ENCODE results near the gene FAM98C. TPM values are rescaled to one million over a fixed set of nuclear protein-coding genes. Genes with fewer than 3 reads are reported as not detected.

Gene FAM98C
- polyA plus RNA-seq, 1 of the 3 experiments (the other 2 are of a cell fraction): 26.7 TPM

- Histone ChIP-seq H3F3A (replicated peaks; ENCODE audit: insufficient read depth) (no peaks in the 10 kb centered on the region), H3K4me2 (no peak overlapping the region), H3K79me2 (ENCODE audit: insufficient read depth) (no peaks in the 10 kb centered on the region), H3K4me1 (ENCODE audit: control insufficient read depth in 1 of 2, insufficient read depth in 2 of 2, low read depth in 1 of 2, low read length in 1 of 2) (no peaks in the 10 kb centered on the region), H3K9me2 (no peaks in the 10 kb centered on the region), H3K27me3 (ENCODE audit: insufficient read depth) (no peaks in the 10 kb centered on the region), H3K36me3 (replicated peaks in 1 of 2; ENCODE audit: control insufficient read depth in 1 of 2, insufficient read depth in 2 of 2, low read length in 1 of 2) (no peaks in the 10 kb centered on the region), H3K27ac (ENCODE audit: low read depth in 2 of 2, low read length in 1 of 2) (no peak overlapping the region), H4K20me1 (ENCODE audit: insufficient read depth) (no peaks in the 10 kb centered on the region), H3K9me3 (no peaks in the 10 kb centered on the region), H3K4me3 (ENCODE audit: low read depth in 2 of 2, low read length in 1 of 2) (no peak overlapping the region), H2AFZ (ENCODE audit: low read depth) (no peak overlapping the region), H3K9ac (no peak overlapping the region)
- 69% methylated on average over 7 of the region's 9 CpGs for WGBS (ENCODE audit: low lambda C conversion rate)
- POLR2A ChIA-PET: no interaction called here
- CTCF ChIA-PET: no interaction called here
- no peak for TF ChIP-seq NFIC (IDR thresholded peaks at IDR 0.05; ENCODE audit: borderline replicate concordance)
- no peak for TF ChIP-seq PBX3 (IDR thresholded peaks at IDR 0.05)
- no peak for TF ChIP-seq TEAD4 (IDR thresholded peaks at IDR 0.05; ENCODE audit: borderline replicate concordance, insufficient read depth)
- no peak for TF ChIP-seq ZBTB33 (IDR thresholded peaks at IDR 0.05; ENCODE audit: borderline replicate concordance, low read depth)
- no peak for TF ChIP-seq FOXJ3 (CRISPR knock-in tag; IDR thresholded peaks at IDR 0.05)
- no peak for TF ChIP-seq FOXM1 (IDR thresholded peaks at IDR 0.05; ENCODE audit: low read depth)
- TF ChIP-seq RXRA (IDR thresholded peaks at IDR 0.05; ENCODE audit: borderline replicate concordance, low read depth): no peak
- no peak for TF ChIP-seq GATA2 (CRISPR knock-in tag; IDR thresholded peaks at IDR 0.05)
- TF ChIP-seq RAD21 (IDR thresholded peaks at IDR 0.05; ENCODE audit: low read length): no peak
- no peak for TF ChIP-seq REST (IDR thresholded peaks at IDR 0.05; ENCODE audit: low read depth, low read length)
- TF ChIP-seq RFX5 (IDR thresholded peaks at IDR 0.05; ENCODE audit: low read length): no peak
- no peak for TF ChIP-seq MAX (IDR thresholded peaks at IDR 0.05; ENCODE audit: low read depth)
- no peak for TF ChIP-seq USF1 (IDR thresholded peaks at IDR 0.05; ENCODE audit: borderline replicate concordance, low read depth)
- TF ChIP-seq TAF1 (IDR thresholded peaks at IDR 0.05; ENCODE audit: borderline replicate concordance, low read depth, low read length): no peak
- no peak for TF ChIP-seq SIN3A (IDR thresholded peaks at IDR 0.05; ENCODE audit: borderline replicate concordance, low read depth, low read length)
- no peak for TF ChIP-seq SMC3 (IDR thresholded peaks at IDR 0.05; ENCODE audit: low read depth, low read length)
- DNase-seq: no peak
These were observed 18.0 kb downstream of the FAM98C start for GRCh38 chr19:38420935-38421334.
